Tibial nerve (tissue), 4 donors: ENCODE data around the gene KLF11. TPM values are rescaled to one million over a fixed set of nuclear protein-coding genes. Genes with fewer than 3 reads are reported as not detected.

Experiments used
- DNase-seq, 2 donors: peaks; one replicate each; pipeline ENCODE4 v3.0.0-alpha.2; 2019; ENCODE audit warnings: low spot score in 2 of 2
- H3K27ac ChIP-seq, 4 donors: fragments of 200-600 bp; sonication (generic) in 3 of 4; one replicate each; pipeline ENCODE4 v1.5.1; 2017 to 2019; ENCODE audit warnings: mild to moderate bottlenecking in 1 of 4
- H3K27me3 ChIP-seq, 2 donors: fragments of 200-600 bp; sonication (generic) in 1 of 2; one replicate each; pipeline versions ENCODE4 v1.5.1 to v1.6.0; 2017 to 2019
- H3K36me3 ChIP-seq, 3 donors: fragments of 200-600 bp; sonication (generic); one replicate each; pipeline ENCODE4 v1.5.1; 2018 to 2019
- H3K4me1 ChIP-seq, 4 donors: fragments of 200-600 bp; sonication (generic) in 3 of 4; one replicate each; pipeline ENCODE4 v1.5.1; 2017 to 2019
- H3K4me3 ChIP-seq, 4 donors: fragments of 200-600 bp; sonication (generic) in 3 of 4; one replicate each; pipeline ENCODE4 v1.5.1; 2017 to 2019; ENCODE audit warnings: mild to moderate bottlenecking in 1 of 4, moderate library complexity in 1 of 4
- H3K9me3 ChIP-seq, 4 donors: fragments of 200-600 bp; sonication (generic) in 3 of 4; one replicate each; pipeline ENCODE4 v1.5.1; 2017 to 2019
- CTCF ChIP-seq, 5 experiments: fragments of 200-600 bp in 3 of 5; fragments of 450-650 bp in 2 of 5; sonication (generic) in 3 of 5; IDR thresholded peaks; one replicate each; pipeline ENCODE4 v1.5.1; 2016 to 2019; ENCODE audit warnings: antibody characterized with exemption in 5 of 5, mild to moderate bottlenecking in 3 of 5, moderate library complexity in 2 of 5
- EP300 ChIP-seq, 2 donors: sonication (generic); formaldehyde crosslinking; IDR thresholded peaks; one replicate each; pipeline ENCODE4 v1.6.1; 2017; ENCODE audit warnings: antibody characterized with exemption in 2 of 2, mild to moderate bottlenecking in 1 of 2
- POLR2A ChIP-seq, 2 donors: fragments of 450-650 bp; IDR thresholded peaks; one replicate each; pipeline ENCODE4 v1.6.1; 2017; ENCODE audit warnings: antibody characterized with exemption in 2 of 2, mild to moderate bottlenecking in 2 of 2, moderate library complexity in 2 of 2
- WGBS, 2 donors: methylation state at CpG; one replicate each; pipeline ENCODE4 v1.1.5; 2018; 5-methylcytosine and 5-hydroxymethylcytosine counted together
- total RNA-seq, 4 donors: library from RNA; depleted of rRNA; stranded (reverse); fragments of >200 nt; gene quantifications; one replicate each; pipeline ENCODE4 v1.1.0, GENCODE V29; 2016

KLF11 gene
- total RNA-seq, 4 donors from 2014 or later: 17.1 to 23.7 (median 20.9) TPM

GRCh38 chr2:10079870-10080535, 36.7 kb downstream of the KLF11 start, which contains the start of gene CYS1:
CYS1 (minus strand) TSS chr2:10080411; CDS start chr2:10080223, 188 bp downstream.
- peak within 1 kb of the TSS; percentile 68 to 88 (median 71) for H3K27ac ChIP-seq
- peaks cover 0 to 44% of the 10 kb centered on the region in 2 donors for H3K27me3 ChIP-seq
- DNase-seq: no peak
- H3K9me3 ChIP-seq: no peaks in the 10 kb centered on the region
- no peak for TF ChIP-seq POLR2A (IDR thresholded peaks at IDR 0.05)
- peak in 4 of 5 experiments; percentile 19 to 55 (median 48) for TF ChIP-seq CTCF (IDR thresholded peaks at IDR 0.05)
- no peak for TF ChIP-seq EP300 (IDR thresholded peaks at IDR 0.05)
- peaks cover 0 to 33% (median 8%) of the 10 kb centered on the region in 4 donors for H3K4me1 ChIP-seq
- H3K4me3 ChIP-seq: peak within 1 kb of the TSS; percentile 5 to 68 (median 46)
- no peaks in the 10 kb centered on the region for H3K36me3 ChIP-seq
- WGBS, 2 donors: 2% methylated on average over 18 of the region's 98 CpGs; no CpG with 5 or more reads in 1 of the 2 donors

- Histone ChIP-seq H3K27ac (peak overlapping the region; percentile 1 to 88 (median 32)), H3K4me1 (peaks cover 0 to 33% (median 8%) of the 10 kb centered on the region in 4 donors), H3K36me3 (no peaks in the 10 kb centered on the region), H3K27me3 (peaks cover 0 to 44% of the 10 kb centered on the region in 2 donors), H3K4me3 (peak overlapping the region; percentile 5 to 68 (median 46)), H3K9me3 (no peaks in the 10 kb centered on the region)
- 6 to 10% methylated on average over 33 to 42 of the region's 45 CpGs for WGBS, 2 donors
- no peak for TF ChIP-seq EP300 (IDR thresholded peaks at IDR 0.05)
- no peak for TF ChIP-seq POLR2A (IDR thresholded peaks at IDR 0.05)
- no peak for TF ChIP-seq CTCF (IDR thresholded peaks at IDR 0.05)
- DNase-seq: no peak
These were observed 37.4 kb downstream of the KLF11 start for GRCh38 chr2:10080536-10081304.

GRCh38 chr2:10083046-10083445, 39.7 kb downstream of the KLF11 start:
- DNase-seq: no peak
- H3K4me3 ChIP-seq: no peak overlapping the region

GRCh38 chr2:10083692-10084211, 40.4 kb downstream of the KLF11 start:
- TF ChIP-seq POLR2A (IDR thresholded peaks at IDR 0.05) (no peak), EP300 (IDR thresholded peaks at IDR 0.05) (no peak), CTCF (IDR thresholded peaks at IDR 0.05) (no peak)
- Histone ChIP-seq H3K36me3 (no peaks in the 10 kb centered on the region), H3K27ac (no peak overlapping the region), H3K4me3 (no peak overlapping the region), H3K4me1 (peaks cover 0 to 19% (median 6%) of the 10 kb centered on the region in 4 donors), H3K9me3 (no peaks in the 10 kb centered on the region), H3K27me3 (peaks cover 0 to 39% of the 10 kb centered on the region in 2 donors)
- WGBS, 2 donors: 59 to 65% methylated on average over 13 of the region's 13 CpGs
- DNase-seq: no peak

More at GRCh38 chr2:10083046-10083445, 39.7 kb downstream of the KLF11 start:
- TF ChIP-seq POLR2A (IDR thresholded peaks at IDR 0.05) (no peak), CTCF (IDR thresholded peaks at IDR 0.05) (no peak), EP300 (IDR thresholded peaks at IDR 0.05) (no peak)
- H3K36me3 ChIP-seq: no peaks in the 10 kb centered on the region
- no peaks in the 10 kb centered on the region for H3K9me3 ChIP-seq
- no peak overlapping the region for H3K27ac ChIP-seq
- H3K27me3 ChIP-seq: peaks cover 0 to 44% of the 10 kb centered on the region in 2 donors
- WGBS, 2 donors: 56 to 58% methylated on average over 5 of the region's 5 CpGs
- H3K4me1 ChIP-seq: peaks cover 0 to 26% (median 8%) of the 10 kb centered on the region in 4 donors
